HG03060 (cell line): ENCODE data around the gene TBRG4.
A peak's percentile ranks its signal among the peaks of the same experiment; 100 is the strongest.
"Not testable (repeated sequence)": the region's sequence is repeated elsewhere in the genome, so short reads cannot be mapped to it uniquely, and the experiment has no call there.

Experiments used
- ATAC-seq: cut with Tn5 transposase; IDR thresholded peaks from one replicate; pipeline ENCODE4 v1.9.1; 2021; ENCODE audit warnings: low read depth, moderate number of reproducible peaks; ENCODE audit not compliant: unreplicated experiment

The TBRG4 gene

DNA sequence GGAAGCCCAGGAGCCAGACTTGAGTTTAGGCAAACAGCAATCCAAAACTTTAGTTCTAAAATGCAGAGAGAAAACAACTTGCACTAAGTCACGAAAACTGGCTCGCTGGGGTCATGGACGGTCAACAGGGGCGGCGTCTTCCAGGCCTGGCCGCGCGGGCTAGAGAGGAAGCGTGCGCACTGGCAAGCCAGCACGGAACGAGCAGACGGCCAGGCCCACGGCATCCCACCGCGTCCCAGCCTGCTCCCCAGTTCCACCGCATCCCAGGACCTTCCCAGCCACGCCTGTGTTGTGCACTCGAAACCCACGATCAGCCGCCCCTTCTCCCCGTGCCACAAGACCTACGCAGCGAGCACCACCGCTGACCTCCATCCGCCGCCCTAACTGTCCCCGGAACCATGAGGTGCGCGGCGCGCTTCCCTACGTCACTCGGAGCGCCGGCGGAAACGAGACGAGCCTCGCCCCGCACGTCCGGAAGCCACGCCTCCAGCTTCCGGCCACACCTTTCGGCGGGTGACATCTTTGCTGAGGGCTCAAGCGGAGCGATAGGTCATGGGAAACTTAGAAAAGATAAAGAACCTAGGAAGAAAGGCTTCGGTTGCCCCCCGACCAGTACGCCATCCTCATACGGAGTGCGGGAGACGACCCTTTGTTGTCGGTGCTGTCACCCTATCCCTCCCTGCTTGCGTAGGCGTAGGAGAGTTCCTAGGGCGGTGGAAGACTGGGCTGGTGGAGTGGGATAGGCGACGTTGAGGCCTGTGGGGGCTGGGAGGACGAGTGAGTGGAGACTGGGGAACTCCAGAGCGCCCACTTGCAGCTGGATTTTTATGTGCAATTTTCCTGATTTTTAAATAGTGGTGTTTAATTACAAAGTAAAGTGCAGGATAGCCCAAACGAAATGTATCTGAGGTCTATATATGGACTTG is at the start of gene TBRG4:
Gene TBRG4, minus strand, starts transcription at position 400 of the 926 bp plus-strand sequence. CDS start 2,460 bp downstream, outside the sequence.
- peak; percentile 89 for ATAC-seq

DNA sequence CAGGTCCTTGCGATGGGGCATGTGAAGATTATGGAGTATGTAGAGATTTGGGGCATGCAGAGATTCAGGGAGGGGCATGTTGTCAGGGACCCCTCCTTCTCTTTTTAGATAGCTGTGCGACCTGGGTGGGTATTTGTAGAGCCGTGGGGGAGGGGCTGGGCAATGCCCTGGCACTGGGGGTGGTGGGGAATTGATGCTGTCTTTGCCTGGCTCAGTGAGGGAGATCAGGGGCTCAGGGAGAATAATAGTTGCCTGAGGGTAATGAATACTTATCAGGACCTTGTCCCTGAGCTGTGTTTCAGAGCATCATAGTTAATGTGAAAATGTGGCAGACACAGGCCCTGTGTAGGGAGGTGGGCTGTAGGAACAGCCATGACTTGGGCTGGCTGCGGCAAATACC is 49.6 kb upstream of the TBRG4 start:
- ATAC-seq: no peak

DNA sequence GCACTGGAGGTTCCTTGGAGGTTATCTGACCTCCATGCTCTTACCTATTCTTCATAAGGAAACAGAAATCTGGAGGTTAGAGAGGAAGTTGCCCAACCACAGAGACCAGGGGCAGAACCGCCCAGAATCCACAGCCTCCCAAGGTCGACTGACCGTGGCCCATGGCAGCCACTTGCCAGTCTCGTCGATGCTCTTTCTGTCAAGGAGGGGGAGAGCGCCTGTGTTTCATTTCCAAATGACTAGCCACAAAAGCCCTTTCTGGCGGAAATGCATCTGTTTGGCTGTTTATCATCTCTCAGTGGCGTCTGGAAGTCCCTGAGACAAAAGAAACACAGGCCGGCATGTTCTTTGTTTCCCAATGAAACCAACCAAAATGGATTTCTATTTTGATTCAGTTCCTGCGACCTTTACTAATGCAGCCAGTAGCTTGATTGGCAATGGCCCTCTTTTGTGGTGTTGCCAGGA is 49.0 kb upstream of the TBRG4 start:
- no peak for ATAC-seq

DNA sequence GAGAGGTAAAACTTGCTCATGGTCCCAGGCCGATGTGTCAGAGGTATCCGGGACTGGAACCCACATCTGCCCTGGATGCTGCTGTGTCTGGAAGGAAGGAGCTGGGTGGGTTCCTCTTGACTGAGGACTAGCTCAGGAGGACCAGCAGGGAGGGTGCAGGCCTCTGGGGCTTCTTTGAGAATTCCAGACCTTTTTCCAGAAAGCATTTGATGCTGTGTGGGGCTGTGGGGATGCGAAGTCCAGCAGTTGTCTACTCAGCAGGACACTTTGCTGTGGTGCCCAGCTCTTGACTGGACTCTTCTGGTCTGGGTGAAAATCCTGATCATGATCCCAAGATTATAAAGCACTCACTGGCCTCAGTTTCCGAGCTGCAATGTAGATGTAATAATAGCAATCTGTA is 47.8 kb upstream of the TBRG4 start:
- ATAC-seq: no peak

DNA sequence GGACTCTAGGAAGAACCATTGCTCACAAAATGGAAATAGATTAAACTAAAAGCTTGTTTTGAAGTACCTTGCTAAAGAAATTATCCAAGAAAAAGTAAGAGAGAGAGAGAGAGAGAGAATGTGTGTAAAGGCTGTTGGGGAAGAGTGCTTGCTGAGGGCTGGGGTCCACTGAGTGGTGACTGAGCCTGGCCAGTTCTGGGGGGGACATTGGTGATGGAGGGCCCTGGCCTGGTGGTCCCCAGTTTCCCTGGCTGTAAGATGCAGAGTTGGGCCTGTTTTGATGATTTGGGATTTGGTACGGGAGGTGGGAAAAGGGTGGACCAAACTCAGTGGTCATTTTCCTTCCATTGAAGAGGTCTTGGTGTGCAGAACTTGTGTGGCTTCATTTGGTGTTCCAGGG is 47.0 kb upstream of the TBRG4 start:
- no peak for ATAC-seq

DNA sequence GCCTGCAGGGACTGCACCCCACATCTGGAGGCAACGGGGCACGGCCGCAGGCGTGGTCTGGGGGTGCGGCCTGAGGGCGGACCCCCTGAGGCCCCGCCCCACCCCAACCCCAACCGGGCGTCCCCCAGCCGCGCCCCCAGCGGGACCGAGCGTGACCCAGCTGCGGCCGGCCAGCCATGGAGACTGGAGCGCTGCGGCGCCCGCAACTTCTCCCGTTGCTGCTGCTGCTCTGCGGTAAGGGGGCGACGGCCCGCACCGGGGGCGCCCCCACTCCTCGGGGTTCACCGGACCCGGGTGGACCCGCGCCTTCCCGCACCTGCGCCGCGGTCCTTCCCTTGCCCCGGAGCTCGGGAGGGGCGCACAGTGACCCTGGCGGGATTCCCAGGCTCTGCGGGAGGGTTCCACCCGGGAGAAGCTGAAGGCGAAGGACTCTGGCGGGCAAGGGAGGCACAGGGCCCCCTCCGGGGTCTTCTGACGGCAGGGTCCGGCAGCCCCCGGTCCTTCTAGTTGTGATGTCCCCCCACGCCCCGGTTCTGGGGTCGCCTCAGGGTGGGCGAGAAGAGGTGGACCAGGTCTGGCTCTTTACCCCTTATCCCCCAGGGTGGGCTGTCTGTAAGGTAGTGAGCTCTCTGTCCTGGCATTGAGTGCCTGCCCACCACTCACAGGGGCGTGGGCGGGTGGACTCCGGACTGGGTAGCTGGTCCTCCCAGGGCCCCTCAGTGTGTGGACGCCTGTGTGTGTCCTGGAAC is 46.3 kb upstream of the TBRG4 start, which contains the start of gene RAMP3:
Gene RAMP3, plus strand, starts transcription at position 139 of the 749 bp plus-strand sequence. Its CDS starts 38 bp downstream, at position 177.
- no peak for ATAC-seq

DNA sequence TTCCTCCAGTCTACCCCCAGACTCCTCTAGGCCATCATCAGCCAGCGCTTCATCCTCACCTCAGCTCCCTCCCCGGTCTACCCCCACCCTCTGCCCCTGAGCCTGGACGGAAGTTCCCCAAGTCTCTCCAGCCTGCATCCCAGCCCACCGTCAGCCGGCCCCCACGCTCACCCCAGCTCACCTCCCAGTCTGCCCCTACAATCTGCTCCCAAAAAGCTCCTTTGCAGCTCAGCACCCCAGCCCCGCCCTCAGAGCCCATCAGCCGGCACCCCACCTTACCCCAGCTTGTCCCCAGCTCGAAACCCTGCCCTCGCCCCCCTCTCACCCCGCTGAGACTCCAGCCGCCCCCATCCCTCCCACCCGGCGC is 45.8 kb upstream of the TBRG4 start:
- ATAC-seq: no peak

DNA sequence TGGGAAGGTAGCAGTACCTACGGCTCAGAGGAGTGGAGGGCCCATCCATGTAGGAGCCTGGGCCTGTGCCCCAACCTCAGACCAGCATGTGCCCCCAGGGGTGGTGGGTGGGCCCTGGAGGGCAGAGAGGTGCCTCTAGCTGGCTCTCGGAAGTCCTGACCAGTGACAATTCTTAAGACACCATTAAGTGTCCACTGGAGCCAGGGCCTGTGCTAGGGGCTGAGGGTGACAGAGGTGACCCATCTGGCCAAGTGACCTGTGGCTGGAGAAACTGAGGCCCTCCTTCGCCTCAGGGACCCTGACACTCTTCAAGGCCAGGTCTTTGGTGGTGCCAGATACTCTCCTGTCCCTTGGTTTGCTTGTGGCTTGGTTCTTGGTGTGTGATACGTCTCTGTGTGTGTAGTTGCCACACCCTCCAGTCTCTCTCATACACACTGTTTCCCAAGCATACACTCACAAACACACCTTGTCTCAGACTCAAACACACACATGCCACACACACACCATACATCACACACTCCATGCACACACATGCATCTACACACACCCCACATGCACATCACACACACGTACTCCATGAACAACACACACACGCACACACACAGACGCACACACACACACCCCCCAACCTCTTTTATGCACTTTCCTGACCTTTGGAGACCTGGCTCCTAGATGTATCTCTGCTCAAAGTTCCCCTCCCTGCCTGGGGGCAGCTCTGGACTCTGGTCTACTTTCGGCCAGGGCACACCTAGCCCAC is 45.2 kb upstream of the TBRG4 start:
- ATAC-seq: no peak

- ATAC-seq: no peak
Observed at GRCh38 chr7:45155941-45156340, 44.4 kb upstream of the TBRG4 start.

DNA sequence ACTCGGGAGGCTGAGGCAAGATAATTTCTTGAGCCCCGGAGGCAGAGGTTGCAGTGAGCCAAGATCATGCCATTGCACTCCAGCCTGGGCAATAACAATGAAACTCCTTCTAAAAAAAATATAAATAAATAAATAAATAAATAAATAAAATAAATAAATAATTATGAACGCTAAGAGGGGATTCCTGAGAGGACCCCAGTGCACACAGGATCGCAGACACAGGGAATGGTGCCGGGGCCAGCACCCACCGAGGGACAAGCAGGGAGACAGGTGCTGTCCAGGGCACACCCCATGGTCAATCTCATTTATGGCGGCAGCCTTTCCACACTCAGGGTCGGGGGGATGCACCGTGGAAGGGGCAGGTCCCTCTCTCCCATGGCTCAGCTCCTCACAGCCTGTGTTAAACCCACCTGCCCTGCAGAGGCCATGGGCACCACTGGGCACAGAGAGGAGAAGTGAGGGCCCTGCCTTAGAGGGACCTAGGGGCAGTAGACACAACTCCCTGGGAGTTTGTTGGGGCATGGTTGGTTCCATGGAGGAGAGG is 43.9 kb upstream of the TBRG4 start:
- no peak for ATAC-seq

- not testable (repeated sequence) for ATAC-seq
Observed at GRCh38 chr7:45153861-45154260, 42.4 kb upstream of the TBRG4 start.

DNA sequence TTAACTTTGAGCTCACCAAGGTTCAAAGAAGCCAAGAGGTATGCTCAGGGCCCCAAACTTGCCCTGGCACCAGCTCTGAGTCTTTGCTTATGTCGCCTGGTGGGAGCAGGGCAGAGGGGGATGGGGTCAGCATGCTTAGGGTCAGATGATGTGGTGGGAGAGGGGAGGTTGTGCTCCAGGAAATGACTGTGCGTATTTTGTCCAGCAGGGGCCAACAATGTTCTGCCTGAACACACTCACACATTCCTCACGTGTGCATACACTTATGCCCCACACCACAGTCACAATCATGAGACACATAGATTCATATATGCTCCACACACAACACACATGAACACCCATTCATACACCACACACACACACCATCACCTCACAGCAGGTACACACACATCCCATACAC is 41.7 kb upstream of the TBRG4 start:
- no peak for ATAC-seq

DNA sequence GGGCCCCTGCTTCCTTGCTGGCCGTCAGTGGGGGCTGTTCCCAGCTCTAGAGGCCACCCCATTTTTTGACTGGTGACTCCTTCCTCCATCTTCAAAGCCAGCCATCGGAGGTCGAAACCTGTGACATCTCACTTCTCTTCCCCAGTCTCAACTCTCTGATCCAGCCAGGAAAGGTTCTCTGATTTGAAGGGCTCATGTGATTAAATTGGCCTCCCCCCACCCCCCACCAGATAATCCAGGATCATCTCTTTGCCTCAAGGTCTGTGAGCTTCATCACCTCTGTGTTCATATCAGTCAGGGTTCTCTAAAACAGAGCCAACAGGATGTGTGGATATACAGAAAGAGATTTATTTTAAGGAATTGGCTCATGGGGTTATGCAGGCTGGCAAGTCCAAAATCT is 40.5 kb upstream of the TBRG4 start:
- no peak for ATAC-seq

DNA sequence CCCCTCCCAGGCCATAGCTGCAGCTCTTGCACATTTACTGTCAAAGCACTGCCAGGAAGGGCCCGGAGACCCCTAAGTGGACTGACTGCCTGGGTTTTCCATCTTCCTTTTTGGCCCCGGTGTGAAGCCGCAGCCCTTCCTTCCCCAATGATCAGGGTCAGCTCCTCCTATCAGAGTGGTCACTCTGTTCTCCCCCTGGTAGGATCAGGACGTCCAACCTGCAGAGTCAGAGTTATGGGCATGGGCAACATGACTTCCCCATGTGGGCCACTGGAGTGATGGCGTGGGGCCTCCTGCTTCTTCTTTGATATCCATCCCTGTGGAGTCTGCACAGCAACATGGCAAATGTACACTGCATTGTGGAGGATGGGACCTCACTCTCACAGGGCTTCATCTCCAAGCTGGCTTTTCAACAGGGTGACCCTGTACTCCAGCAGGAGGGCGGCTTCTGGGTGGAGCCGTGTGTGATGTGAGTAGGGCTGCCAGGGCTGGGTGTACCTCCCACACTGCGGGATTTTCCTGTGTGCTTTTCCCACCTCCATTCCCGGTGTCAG is 39.7 kb upstream of the TBRG4 start:
- ATAC-seq: no peak

GRCh38 chr7:45150199-45150598 is 38.7 kb upstream of the TBRG4 start:
- ATAC-seq: no peak

- no peak for ATAC-seq
Observed at GRCh38 chr7:45149606-45150005, 38.1 kb upstream of the TBRG4 start.

- ATAC-seq: no peak
Observed at GRCh38 chr7:45148653-45148973, 37.1 kb upstream of the TBRG4 start.

GRCh38 chr7:45147858-45148652 is 36.6 kb upstream of the TBRG4 start:
- no peak for ATAC-seq

DNA sequence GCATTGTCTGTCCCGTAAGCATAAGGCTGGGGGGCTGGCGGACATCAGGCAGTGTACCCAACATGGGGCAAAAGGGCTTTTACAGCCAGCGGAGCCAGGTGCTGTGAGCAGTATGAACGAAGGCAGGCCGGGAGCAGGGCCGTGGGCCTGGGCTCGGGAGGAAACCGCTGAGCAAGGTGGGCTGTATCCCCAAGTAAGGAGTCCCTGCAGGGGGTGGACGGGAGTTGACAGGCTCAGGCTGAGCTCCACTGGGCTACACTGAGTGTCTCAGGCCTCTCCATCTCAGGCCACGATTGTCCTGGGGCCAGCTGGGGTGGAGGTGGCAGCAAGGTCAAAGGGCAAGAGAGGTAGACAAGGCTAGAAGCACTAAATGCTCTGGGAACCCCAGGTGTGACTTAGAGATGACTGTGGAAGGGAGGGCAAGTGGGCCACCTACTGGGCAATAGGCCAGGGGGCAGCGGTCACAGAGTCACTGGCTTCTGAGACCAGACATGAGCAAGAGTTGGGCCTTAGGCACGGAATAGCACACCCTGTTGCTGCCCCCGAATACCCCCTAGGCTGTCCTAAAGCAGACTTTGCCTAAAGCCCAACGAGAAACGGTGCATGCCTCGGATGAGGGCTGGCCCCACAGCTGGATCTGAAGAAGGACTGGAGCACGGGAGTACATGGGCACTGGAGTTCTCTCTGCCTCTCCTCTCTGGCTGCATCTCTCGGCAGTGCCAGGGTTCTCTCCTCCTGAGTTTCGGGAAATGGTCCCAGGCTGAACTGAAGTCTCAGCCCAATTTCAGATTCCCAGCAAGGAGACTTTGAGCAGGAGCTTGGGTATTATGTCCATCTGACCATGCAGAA is 35.3 kb upstream of the TBRG4 start:
- ATAC-seq: no peak
